Testis (tissue), 2 donors: ENCODE measurements around the gene ZNF14.

Source experiments
- CTCF ChIP-seq, 3 experiments: fragments of 450-650 bp in 2 of 3; fragments of 200-600 bp in 1 of 3; sonication (generic) in 1 of 3; IDR thresholded peaks; one replicate each; pipeline ENCODE4 v1.5.1; 2016 to 2019; ENCODE audit warnings: antibody characterized with exemption in 3 of 3, mild to moderate bottlenecking in 2 of 3, moderate library complexity in 1 of 3
- POLR2A ChIP-seq: fragments of 450-650 bp; IDR thresholded peaks from one replicate; pipeline ENCODE4 v1.6.1; 2017; ENCODE audit warnings: antibody characterized with exemption, mild to moderate bottlenecking, moderate library complexity

- TF ChIP-seq CTCF (IDR thresholded peaks at IDR 0.05) (no peak), POLR2A (no peak)
Observed at GRCh38 chr19:19674315-19674714, 58.6 kb downstream of the ZNF14 start.
